Retinal pigment epithelial cell (primary cell): Measurements from ENCODE around the gene MEIS2.

ENCODE experiments used
- DNase-seq: peaks from one replicate; pipeline ENCODE4 v3.0.0-alpha.2; 2010; ENCODE audit warnings: low read depth
- H3K4me3 ChIP-seq: 2 replicates; pipeline ENCODE4 v1.5.1; 2011; ENCODE audit warnings: mild to moderate bottlenecking, low read length, control low read depth, moderate library complexity
- TF ChIP-seq, protein P1 (sequence below): conservative IDR thresholded peaks from 2 replicates; pipeline ENCODE4 v1.5.1; 2011; ENCODE audit warnings: low read depth, low read length, control low read depth, inconsistent platforms

The MEIS2 gene

DNA sequence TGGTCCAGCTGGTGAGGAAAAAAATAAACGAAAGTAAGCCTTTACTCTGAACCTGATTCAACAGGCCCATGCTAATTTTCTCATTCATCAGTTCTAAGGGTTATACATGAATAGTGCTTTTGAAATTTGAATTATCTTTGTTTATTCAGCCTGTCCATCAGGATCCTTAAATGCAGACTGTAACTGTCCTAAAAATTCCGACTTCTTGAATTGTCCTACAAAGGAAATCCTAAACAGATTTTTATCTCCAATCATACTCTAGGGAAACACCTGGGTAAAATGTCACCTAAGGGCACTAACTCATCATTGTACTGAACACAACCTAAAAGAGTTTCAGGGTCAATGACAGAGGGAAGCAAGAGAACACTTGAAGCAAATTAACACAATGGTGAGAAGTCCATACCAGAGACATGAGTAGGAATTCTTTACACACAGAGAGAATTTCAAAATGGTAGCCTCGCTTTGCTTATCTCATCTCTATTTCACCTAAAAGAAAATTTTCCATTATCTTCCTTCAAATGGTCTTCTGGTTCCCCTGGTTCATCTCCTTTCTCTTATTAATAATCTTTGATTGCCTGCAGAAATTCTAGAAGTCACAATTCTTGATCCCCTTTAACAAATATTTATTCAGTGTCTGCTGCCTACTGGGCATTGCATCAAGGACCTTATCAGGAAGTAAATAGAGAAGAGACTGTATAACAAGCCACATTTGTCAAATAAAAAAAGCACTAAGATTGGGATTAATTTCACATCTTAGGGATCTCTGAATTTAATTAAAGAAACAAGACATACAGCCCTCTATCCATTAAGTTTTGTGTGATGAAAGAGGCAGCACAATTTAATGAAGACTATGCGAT lies 182.7 kb downstream of the MEIS2 start:
- DNase-seq, result no peak
- TF ChIP-seq, protein P1, sequence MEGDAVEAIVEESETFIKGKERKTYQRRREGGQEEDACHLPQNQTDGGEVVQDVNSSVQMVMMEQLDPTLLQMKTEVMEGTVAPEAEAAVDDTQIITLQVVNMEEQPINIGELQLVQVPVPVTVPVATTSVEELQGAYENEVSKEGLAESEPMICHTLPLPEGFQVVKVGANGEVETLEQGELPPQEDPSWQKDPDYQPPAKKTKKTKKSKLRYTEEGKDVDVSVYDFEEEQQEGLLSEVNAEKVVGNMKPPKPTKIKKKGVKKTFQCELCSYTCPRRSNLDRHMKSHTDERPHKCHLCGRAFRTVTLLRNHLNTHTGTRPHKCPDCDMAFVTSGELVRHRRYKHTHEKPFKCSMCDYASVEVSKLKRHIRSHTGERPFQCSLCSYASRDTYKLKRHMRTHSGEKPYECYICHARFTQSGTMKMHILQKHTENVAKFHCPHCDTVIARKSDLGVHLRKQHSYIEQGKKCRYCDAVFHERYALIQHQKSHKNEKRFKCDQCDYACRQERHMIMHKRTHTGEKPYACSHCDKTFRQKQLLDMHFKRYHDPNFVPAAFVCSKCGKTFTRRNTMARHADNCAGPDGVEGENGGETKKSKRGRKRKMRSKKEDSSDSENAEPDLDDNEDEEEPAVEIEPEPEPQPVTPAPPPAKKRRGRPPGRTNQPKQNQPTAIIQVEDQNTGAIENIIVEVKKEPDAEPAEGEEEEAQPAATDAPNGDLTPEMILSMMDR, result no peak
- H3K4me3 ChIP-seq, result no peak overlapping the region

DNA sequence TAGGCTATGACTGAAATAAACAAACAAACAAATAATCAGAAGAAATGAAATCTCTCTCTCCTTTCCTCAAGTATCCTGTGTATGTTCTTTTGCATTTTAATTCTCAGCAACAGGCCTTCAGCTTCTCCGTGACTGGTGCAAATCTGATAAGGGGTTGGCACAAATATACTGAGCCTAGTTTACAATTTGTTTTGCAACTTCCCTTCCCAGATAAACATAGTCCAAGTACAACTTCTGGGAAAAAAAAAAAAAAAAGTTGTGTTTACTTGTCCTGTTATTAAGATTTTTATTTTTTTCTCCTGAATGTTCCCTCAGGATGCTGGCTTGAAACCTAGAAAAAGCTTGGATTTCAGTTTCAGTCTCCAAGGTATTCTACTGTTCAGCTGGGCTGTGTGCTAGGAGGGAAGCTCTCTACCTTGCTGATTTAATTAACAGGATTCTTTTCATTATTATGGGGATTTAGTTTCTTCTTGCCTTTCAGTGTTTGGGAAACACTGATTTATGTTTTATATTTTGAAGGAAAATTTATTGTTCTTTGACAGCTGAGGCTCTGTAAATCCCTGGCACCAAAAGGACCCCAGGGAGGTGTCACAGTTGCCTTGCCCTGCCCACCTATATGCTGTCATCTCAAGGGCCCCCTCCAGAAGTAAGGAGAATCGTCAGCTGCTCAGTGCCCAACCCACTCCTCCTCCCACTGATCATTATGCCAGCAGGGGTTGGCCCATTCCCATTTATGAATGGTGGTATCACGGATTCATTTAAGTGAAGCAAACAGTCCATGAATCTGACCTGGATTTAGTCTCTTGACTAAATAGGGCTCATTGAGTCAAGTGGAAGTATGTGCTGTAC lies 185.2 kb downstream of the MEIS2 start:
- DNase-seq, result no peak
- TF ChIP-seq, protein P1, result no peak
- no peak overlapping the region for H3K4me3 ChIP-seq

DNA sequence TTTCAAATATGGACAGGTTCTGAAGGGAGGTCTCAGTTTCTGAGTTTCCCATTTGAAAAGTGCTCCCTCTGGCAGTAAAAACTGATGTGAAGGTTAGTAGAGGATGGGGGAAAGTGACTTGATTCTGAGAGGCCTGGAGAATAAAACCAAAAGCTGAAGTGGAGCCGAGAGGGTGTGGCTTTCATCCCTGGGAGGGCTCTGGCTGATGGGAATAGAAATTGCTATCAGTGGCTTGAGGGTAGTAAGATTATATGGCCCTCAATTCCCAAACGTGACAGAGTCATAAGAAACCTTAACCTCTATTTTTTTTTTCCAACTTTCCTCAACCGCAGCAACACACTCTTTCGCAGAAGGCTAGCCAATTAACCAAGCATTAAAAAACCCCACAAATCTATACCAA lies 185.9 kb downstream of the MEIS2 start:
- TF ChIP-seq, protein P1, result no peak
- no peak overlapping the region for H3K4me3 ChIP-seq
- DNase-seq, result no peak

DNA sequence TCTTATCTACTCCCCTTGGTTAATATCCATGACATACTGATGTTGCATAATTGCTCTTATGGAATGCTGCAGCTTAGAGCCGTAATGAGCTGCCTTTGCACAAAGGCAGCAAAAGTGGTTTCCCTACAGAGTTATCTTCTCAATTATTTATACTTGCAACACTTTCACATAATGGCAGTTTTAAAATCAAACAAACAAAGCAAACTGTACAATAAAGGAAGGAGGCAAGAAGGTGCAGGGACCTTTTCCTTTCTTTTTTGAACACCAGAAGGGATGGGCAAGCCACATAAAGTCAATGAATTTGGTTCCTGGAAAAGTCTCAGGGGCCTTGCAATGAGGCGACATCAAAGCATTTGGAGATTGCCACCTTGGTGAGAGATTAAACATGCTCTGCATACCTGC lies 188.0 kb downstream of the MEIS2 start:
- TF ChIP-seq, protein P1, result no peak
- no peak for DNase-seq
- H3K4me3 ChIP-seq, result no peak overlapping the region

DNA sequence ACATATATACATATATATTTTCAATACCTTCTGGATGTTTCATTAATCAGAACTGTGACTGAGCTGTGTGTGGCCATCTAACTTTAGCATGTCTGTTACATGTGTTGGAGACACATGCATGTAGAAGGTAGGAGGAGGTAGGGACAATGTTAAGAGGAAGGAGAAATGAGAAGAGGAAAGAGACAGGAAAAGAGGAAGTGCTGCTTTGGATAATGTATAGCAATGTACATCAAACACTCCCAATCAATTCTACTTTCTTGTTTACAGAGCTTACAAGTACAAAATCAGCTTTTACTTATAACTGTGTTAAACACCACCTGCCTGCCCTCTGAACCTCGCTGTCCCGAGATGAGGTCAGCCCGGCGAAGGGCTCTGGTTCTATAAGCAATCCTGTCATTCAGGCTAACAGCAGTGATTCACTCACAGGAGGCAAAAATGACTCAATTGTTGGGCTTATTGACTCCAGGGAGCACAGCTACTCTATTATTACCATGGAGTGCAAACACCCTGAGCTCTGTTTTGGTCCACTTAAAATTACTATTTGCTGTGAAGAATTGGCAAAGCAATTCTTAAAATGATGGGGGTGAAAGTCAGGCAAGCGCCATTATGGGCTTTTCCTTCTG lies 188.9 kb downstream of the MEIS2 start:
- no peak overlapping the region for H3K4me3 ChIP-seq
- TF ChIP-seq, protein P1, result no peak
- DNase-seq, result peak; percentile 83

DNA sequence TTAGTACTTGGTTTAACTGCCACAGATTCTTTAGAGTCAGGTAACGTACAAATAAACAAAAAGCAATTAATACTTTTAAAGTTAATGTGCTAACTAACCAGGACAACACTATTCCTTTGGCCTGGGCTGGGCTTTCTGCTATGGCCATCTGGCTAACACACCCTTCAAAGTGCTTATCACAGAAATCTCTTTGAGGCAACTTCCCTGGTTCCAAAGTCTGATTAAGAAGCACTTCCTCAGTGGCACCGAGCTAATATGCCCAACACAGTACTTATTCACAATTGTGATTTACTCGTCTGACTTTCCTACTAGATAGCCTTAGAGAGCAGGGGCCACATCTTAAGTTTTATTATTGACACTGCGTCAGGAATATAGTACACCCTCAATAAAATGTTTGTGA lies 191.4 kb downstream of the MEIS2 start:
- TF ChIP-seq, protein P1, result no peak
- H3K4me3 ChIP-seq, result no peak overlapping the region
- no peak for DNase-seq
